Measurements from ENCODE around the gene CFAP90. TPM values are rescaled to one million over a fixed set of nuclear protein-coding genes. Genes with fewer than 3 reads are reported as not detected.

The CFAP90 gene, protein sequence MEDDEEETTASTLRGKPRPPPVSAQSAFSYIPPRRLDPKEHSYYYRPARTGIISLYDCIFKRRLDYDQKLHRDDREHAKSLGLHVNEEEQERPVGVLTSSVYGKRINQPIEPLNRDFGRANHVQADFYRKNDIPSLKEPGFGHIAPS
- not detected for total RNA-seq

DNA sequence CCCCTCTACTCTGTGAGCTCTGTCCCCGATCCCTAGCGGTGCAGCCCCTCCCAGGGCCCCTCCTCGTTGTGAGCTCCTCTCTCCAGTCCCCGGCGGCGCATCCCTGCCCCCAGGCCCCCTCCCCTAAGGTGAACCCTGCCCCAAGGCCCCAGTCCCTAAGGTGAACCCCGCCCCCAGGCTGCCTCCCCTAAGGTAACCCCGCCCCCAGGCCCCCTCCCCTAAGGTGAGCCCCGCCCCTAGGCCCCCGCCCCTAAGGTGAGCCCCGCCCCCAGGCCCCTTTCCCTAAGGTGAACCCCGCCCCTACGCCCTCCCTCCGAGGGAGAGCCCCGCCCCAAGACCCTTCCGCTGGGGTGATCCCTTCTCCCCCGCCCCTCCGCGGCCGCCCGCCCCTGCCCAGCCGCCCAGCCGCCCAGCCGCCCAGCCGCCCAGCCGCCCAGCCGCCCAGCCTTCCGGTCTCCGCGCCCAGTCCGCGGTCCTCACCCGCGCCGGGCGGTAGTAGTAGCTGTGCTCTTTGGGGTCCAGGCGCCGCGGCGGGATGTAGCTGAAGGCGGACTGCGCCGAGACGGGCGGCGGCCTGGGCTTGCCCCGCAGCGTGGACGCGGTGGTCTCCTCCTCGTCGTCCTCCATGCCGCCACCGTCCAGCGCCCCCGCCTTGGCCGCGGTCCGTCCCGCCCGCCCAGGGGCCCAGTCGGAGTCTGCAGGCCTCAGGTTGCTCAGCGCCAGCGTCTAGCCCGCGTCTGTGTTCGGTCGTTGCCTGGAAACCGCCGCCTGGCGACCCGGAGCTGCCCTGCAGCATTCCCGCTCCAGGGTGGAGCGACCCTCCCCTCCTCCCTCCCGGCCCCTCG lies at the start of gene CFAP90:
Gene CFAP90, minus strand, starts transcription at position 739 of the 845 bp plus-strand sequence. Its CDS starts 112 bp downstream, at position 627.
- peak; percentile 42 for DNase-seq

DNA sequence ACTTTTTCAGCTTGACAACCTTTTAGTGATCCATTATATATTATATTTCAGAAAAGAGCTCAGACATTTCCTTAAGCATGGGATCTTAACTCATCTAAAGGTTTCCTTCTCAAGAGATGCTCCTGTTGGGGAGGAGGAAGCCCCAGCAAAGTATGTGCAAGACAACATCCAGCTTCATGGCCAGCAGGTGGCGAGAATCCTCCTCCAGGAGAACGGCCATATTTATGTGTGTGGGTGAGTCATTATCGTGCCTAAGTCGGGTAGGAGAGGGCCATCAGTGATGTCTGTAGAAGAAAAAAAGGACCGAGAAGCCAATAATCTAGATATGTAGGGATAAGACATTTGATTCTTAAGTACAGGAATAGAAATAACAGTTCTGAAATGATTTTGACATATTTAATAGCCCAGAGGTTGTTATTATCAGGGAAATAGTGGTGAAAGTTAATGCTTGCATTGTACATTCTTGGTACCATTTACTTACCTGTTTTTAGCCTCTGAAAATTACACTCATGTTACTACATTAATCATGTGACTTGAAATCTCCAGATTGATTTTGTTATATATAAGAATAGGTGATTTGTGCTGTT lies 46.2 kb upstream of the CFAP90 start:
- no peak for DNase-seq

DNA sequence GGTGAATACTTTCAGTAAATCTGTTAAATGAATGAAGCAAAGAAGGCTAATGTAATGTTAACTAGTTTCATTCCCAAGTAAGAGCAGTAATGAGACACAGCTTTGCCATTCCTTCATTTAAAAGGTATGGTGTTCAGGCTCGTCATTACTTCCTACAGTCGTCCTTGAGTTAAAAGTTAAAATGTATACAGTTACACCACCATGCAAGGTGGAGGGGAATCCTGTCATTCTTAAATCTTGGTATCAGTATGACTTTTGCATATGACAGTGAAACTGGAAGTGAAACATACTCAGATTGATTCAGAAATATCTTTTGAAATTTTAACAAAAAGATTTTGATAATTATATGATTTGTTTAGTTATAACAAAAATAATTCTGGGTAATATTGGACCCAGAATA lies 43.9 kb upstream of the CFAP90 start:
- DNase-seq: no peak

DNA sequence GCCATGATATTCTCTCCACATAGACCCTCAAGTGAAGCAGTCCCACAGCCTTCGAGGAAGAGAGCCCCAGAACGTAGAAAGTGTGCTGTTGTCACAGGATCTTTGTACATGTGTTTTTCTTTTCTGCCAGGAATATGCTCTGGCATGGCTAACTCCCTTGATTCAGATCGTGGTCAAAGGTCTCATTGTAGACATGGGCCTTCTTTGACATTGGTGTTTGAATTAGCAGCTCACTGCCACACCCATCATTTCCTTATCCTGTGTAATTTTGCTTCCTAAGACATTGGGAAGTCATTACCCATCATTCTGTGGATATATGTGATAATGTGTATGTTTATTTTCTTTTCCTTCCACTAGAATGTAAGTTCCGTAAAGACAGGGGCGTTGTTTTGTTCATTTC lies 43.5 kb upstream of the CFAP90 start:
- no peak for DNase-seq

DNA sequence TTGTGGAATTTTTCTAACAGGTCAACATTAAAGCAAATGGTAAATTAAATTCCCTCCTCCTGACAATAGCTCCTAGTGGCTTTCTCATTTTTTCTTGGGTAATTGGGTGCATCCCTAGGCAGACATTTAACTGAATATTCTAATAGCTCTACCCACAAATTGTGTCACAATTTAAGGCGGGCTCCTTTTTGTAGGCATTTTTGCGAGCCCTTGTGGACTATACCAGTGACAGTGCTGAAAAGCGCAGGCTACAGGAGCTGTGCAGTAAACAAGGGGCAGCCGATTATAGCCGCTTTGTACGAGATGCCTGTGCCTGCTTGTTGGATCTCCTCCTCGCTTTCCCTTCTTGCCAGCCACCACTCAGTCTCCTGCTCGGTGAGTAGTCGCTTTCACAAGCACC lies 38.0 kb upstream of the CFAP90 start:
- DNase-seq: no peak

DNA sequence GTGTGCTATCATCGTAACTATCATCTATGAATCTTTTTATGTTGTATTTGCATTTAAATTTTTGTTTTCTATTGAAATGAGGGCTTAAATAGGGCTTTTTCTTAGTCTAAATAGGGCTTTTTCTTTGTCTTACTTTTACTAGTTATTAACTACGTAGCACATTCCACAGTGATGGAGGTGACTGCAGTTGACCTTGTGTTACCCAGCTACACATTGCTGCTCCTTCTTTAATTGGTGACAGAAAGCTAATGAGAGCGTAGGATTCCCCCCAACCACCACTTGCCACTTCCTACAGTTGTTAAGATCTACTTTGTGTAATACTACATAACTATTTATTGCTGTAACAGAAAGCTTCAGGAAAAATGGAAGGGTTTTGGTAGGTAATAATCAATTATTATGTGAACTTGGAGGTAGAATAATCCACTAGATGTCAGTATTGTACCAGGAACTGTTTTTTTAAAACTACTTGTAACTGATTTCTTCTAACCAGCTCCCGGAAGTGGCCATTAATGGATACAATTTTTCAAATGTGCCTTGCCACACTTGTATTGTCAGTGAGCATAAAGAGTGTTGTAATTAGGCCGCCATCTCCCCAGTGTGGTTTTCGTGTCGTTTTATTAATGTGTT lies 36.0 kb upstream of the CFAP90 start:
- no peak for DNase-seq

DNA sequence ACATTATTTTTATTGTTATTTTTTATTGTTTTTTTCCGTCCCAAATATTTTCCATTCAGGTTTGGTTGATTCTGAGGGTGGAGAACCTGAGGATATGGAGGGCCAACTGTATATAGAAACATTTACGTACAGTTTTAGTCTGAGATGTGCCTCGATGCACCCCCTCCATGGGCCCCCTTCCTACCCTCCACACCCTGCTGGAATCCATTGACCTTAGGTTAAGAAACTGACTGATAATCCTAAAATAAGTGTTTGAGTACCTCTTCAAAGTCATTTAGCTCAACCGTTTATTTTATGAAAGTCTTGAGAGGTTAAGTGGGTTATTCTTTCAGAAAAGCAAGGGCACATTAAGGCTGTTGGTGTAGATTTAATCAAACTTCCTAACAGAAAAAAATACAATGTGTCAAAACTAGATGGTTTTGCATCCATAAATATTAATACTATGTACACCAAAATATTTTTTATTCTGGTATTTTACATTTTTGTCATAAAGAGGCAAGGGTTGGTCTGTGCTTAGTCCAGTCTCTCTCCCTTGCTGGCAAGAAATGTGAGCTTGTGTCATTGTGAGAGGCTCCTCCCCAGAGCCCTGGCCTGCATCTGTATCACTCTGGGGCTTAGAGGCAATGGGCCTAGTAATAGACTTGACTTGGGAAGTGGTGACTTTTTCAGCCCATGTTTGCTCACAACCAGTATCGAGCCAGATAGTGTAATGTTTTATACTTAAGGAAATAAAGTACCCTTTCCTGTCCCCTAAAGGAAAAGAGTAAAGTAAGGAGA lies 33.7 kb upstream of the CFAP90 start:
- no peak for DNase-seq

DNA sequence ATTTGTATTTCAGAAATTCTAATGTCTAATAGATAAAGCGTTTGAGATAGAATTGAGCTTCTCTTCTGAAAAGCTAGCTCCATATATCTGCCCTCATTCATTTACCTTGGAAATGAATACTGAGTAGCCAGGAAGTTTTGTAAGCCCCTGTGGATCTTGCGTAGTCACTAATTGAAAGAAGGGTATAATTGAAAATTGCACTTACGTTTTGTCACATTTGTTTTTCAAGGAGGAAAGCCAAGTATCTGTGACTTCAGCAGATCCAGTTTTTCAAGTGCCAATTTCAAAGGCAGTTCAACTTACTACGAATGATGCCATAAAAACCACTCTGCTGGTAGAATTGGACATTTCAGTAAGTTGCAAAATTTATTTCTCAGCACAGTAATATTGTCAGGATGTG lies 32.0 kb upstream of the CFAP90 start:
- DNase-seq: no peak

DNA sequence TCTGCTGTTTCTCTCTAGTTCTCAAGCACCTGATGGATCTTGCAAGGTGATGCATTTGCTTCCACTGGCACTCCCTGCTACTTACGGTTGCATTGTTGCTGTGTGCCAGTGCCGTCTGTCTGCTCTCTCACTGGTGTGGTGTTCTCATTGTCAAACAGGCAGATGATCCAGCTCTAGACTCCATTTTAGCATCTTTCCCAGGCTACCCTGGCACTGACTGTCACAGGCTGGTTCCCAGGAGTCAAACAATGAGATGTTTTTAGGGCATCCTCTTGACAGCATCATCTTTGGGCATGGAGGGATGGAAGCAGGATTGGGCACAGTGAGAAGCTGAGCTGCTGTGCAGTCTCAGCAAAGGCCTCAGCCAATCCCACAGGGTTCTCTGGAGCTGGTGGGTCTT lies 30.9 kb upstream of the CFAP90 start:
- no peak for DNase-seq

DNA sequence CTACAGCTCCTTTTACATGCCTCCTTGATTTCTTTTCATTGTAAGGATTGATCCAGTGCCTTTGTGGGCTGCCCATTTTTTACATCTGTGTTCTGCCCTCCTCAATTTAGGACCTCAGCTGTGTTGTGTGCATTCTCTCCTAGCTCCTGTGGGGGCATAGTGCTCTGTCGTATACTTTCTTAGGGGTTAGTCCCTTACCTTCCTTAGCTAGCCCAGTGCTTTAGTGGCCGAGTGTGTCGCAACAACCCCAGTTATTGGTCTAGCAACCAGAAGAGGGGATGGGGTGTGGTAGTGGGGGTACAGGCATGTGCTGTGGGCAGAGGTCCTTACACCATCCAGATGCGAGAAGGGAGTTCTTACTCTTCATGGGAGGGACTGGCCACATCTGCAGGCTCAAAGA lies 30.2 kb upstream of the CFAP90 start:
- DNase-seq: no peak

DNA sequence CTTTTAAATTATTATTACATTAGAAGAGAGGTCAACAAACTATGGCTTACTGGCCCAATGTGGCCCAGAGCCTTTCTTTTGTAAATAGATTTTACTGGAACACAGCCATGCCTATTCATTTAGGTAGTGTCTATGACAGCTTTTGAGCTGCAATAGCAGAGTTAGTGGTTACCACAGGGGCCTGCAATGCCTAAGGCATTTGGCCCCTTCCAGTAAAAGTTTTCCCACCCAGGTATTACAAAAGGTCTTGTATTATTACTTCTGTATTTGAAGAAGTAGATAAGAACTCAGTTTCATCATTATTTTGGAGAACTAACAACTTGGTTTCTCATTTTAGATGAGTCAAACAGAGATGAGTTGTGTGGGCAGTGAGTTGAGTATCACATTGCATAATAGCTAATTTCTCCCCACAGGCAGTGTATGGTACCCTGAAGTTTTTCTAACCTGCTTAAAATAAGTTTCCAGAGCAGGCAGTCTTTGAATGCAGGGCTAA lies 27.5 kb upstream of the CFAP90 start:
- DNase-seq: no peak

DNA sequence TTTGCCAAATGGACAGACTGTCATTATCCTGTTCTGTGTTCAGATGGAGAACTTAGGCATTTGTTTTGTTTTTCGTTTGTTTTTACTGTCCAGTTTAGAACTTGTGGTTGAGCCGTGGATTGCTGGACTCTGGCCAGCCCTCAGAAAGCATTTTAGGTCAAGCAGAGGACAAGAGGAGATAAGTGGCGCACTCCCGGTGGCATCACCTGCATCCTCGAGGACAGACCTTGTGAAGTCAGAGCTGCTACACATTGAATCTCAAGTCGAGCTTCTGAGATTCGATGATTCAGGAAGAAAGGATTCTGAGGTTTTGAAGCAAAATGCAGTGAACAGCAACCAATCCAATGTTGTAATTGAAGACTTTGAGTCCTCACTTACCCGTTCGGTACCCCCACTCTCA lies 26.9 kb upstream of the CFAP90 start:
- no peak for DNase-seq

DNA sequence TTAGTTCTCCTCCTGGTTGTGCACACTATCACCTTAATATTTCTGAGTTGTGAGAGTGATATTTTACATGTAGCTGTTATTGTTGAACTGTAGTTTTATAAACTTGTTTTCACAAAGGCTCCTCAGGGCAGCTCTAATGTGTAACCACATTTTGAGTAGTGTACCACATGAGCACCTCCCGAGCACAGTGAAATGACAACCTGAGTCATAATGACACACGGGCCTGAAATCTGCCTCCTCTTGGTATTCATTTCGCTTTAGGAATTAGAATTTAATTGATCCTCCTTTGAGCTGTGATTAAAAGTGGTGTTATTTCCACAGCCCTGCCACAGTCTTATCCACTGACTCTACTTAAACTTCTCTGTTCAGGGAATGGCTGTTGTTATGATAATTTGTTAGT lies 25.9 kb upstream of the CFAP90 start:
- DNase-seq: no peak

DNA sequence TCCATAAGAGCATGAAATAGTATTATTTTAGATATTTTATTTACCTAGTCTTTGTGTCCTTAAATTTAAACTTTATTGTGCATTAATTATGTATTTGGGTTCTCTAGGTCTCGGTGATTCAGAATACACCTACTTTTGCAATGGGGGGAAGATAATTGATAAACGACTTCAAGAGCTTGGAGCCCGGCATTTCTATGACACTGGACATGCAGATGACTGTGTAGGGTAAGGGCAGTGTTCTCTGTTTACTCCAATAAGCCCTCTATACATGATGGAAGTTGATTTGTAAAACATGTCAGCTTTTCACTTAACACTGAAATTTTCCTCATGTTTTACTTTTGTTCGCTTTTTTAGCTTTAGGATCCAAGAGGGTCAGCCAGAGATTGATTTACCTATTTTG lies 24.2 kb upstream of the CFAP90 start:
- DNase-seq: no peak

DNA sequence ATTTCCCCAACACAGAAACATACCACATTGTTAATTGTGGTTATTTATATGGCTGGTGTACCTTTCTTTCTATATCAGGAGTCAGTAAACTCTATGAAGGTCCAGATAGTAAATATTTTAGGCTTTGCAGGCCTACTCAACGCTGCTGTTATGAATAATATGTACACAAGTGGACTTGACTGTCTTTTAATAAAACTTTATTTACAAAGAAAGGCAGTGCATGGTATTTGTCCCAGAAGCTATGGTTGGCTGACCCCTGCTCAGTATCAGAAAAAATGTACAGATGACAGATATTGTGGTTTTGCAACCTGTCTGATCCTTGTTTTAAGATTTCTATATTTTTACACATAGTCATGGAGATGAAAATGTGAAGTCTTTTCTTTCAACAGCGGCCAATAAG lies 23.7 kb upstream of the CFAP90 start:
- no peak for DNase-seq

DNA sequence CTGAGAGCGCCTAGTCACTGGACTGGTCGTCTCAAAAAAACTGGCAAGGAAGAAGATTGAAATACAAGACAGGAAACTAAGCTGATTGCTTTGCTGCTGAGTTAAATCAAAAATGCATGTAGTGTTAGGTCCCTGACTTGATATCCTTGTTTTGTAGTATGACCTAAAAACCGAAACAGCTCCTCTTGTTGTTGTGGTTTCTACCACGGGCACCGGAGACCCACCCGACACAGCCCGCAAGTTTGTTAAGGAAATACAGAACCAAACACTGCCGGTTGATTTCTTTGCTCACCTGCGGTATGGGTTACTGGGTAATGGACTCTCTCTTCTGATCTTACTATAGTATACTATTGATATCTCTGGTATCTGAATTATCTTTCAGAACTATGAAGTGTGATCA lies 22.3 kb upstream of the CFAP90 start:
- no peak for DNase-seq

DNA sequence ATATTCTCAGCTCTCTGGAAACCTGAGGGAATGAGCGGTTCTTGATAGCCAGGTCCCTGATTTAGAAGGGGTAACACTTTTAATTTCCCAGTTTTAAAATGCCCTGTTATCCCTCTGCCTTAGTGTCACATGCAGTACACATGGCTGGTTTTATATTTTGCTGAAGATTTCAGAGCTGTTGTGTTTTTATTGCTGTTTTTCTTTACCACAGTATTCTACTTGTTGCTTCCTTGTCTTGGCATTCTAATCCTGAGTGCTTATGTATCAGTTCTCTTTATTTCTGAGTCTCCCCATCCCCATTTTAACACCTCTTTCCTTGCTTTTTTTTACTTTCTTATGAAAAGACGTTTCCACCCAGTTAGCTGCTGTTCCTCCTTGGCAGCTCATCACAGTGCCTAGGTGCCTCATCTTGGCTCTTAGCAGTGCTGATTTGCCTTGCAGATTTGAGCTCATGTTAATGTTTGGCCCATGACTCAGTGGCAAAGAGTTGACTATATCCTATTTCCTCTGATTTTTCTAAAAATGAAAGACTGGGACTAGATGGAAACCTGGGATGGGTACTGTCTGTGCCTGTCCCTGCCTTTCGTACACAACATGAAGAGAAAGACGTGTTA lies 21.7 kb upstream of the CFAP90 start:
- DNase-seq: no peak

DNA sequence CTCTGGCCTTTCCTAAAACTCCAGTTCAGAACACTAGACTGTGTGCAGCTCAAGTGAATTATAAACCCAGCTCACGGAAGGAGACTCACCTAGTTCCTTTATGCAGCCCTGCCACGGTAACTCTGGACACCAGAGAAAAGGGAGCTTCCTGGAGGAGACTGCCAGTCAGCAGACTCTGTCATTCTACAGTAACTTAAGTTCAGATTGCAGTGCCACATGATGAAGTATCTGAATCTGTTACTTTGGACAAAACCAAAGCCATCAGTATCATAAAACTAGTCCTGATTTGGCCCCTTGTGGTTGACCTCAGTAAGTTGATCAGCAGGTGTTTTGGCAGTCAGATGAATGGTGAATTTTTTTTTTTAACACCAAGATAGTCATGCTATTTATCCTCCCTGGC lies 20.7 kb upstream of the CFAP90 start:
- no peak for DNase-seq

DNA sequence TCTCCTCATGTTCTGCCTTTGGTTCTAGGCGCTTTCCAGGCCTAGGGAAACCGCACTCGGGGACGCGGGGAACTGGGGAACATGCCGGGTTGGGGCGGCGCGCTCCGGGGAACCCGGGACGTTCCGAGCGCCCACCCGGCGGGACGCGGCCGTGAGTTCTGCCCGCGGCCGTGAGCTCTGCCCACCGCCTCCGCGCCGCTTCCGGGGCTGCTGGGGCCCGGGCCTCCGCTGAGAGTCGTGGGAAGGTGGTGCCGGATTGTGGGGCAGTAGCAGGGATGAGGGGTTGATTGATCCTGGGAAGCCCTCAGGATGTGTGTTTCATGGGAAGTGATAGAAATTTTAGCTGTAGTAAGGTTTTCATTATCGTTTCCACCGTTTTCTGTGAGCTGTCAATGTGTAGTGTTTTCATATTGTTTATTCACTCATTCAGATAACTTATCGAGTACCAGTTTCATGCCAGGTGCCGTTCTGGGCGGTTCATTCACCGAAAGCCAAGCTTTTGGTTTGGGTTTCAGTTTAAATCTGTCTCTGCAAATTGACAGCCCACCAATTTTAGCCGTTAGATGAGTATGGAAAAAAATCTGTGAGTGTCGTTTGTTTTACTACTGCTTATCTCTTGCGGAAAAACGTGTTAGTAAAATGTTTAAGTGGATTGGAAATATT lies 18.7 kb upstream of the CFAP90 start:
- DNase-seq: no peak

DNA sequence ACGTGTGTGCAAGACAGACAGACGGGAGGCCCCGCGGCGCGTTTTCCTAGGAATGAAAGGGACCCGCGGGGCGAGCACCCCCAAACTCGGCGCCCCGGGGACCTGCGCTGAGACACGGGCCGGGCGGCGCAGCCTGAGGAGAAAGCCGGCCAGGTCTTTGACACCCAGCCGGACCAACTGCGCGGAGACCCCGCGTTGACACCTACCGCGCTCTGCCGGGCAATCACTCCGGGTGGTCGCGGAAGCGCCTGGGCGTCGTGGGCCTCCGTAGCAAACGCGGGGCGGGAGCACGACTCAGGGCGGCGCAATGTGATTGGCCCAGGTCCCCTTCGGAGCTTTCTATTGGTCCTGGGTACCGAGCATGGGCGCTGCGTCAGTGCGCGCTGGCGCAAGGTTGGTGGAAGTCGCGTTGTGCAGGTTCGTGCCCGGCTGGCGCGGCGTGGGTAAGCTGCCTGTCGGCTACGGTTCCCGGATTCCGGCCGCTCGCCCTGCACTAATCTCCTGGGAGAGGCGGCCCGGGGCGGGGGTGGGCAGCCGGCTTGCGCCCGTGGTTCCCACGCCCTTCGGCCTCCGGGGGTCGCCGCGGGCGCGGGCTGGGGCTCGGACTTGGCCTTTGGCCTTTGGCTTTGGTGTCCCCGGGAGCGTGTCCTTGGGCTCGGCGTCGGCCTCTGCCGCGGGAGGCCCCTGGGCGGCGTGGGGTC lies 18.0 kb upstream of the CFAP90 start, which contains the start of the genes FASTKD3 and MTRR:
Gene FASTKD3, minus strand, starts transcription at position 259 of the 701 bp plus-strand sequence. CDS start 948 bp downstream, outside the sequence.
Gene MTRR, plus strand, starts transcription at position 376 of the 701 bp plus-strand sequence. CDS start 1,647 bp downstream, outside the sequence.
- peak; percentile 89 for DNase-seq
